Muscle of arm (tissue), 14 donors: ENCODE data around the gene ADGRL3. TPM values are rescaled to one million over a fixed set of nuclear protein-coding genes. Genes with fewer than 3 reads are reported as not detected.

ENCODE experiments used
- DNase-seq: peaks from one replicate; pipeline ENCODE4 v3.0.0-alpha.2; 2013
- long read RNA-seq, 11 donors: transcript quantifications; one replicate each; lab custom pipeline, GENCODE V29; 2026
- polyA plus RNA-seq, 12 donors: library from polyadenylated mRNA; unstranded; fragments of 120-200 nt; gene quantifications; one replicate each; pipeline ENCODE4 v1.2.1, GENCODE V29; 2013; ENCODE audit not compliant: insufficient read length in 12 of 12

Gene ADGRL3
- 10 to 100 TPM in 11 of 12 donors, not detected in 1; 20.7 to 34.2 (median 24.4) TPM for polyA plus RNA-seq
- long read RNA-seq, donor 1 = 0 reads
- long read RNA-seq, donor 2, partial matches to known transcripts = 26 of 26 reads
- long read RNA-seq, donor 2, other reads (novel, unspliced or antisense) = 0 of 26 reads
- long read RNA-seq, donor 3 = 0 reads
- long read RNA-seq, donor 4 = 0 reads
- long read RNA-seq, donor 5, partial matches to known transcripts = 15 of 15 reads
- long read RNA-seq, donor 5, other reads (novel, unspliced or antisense) = 0 of 15 reads
- long read RNA-seq, donor 6 = 0 reads
- long read RNA-seq, donor 7 = 0 reads
- long read RNA-seq, donor 8 = 0 reads
- long read RNA-seq, donor 9 = 0 reads
- long read RNA-seq, donor 10 = 0 reads
- long read RNA-seq, donor 11, full-length matches to known transcripts = 1 of 1 reads
- long read RNA-seq, donor 11, partial matches to known transcripts = 0 of 1 reads
- long read RNA-seq, donor 11, other reads (novel, unspliced or antisense) = 0 of 1 reads

DNA sequence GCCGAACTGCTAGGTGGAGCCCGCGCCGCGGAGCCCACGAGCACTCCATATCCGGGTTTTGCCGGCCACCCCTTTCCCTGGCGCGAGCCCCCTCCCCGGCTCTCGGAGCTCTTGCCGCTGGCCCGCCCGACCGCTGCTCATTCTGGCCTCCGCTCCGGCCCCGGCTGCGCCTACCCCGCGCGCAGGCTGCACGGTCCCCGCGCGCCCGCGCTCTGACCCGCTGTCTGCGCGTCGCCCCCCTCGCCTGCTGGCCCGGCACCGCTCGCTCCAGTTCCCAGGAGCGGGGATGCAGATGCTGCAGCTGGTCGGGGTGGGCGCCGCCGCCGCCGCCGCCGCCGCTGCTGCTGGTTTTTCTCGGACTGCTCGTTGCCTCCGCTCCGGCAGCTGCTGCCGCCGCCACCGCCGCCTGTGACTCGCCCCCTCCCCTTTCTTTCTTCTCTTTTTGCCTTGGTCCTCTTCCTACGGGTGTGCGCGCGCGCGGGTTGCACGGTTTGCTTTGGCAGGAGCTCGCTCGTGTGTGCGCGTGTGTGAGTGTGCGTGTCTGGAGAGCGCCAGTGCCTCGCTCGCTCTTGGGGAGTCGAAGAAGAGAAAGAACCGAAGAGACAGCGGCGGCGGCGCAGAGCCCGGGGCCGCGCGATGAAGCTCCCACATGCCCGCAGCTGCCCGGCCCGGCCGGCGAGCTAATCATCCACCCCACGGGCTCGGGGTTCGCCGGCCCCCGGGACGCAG, at the start of gene ADGRL3:
TSS of gene ADGRL3 (plus strand) at position 140 of the 729 bp plus-strand sequence.
- peak; percentile 83 for DNase-seq

- no peak for DNase-seq
These were observed 47.7 kb upstream of the ADGRL3 start for GRCh38 chr4:61152433-61152832.

GRCh38 chr4:61160478-61160877, 39.6 kb upstream of the ADGRL3 start:
- no peak for DNase-seq

GRCh38 chr4:61162116-61162515, 38.0 kb upstream of the ADGRL3 start:
- DNase-seq = no peak

GRCh38 chr4:61173799-61174198, 26.3 kb upstream of the ADGRL3 start:
- DNase-seq = no peak

DNA sequence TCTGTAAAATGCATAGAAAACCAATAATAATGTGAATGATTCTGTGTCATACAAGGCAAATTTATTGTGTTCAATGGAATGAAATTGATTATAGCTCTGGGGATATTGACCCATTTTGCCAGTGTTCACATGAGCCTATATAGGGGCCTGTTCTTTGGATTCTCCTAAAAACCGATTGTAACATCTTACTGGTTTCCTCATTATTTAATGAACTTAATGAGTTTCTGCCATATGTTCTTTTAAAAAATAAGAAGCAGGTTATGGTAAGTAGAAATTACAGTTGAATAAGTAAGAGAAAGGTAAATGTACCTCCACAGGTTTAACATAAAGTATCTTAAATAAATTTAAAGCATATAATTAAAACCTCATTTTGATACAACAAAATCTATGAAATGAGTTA, 24.6 kb upstream of the ADGRL3 start:
- no peak for DNase-seq

GRCh38 chr4:61177367-61177766, 22.8 kb upstream of the ADGRL3 start:
- no peak for DNase-seq

GRCh38 chr4:61180405-61180804, 19.7 kb upstream of the ADGRL3 start:
- no peak for DNase-seq

DNA sequence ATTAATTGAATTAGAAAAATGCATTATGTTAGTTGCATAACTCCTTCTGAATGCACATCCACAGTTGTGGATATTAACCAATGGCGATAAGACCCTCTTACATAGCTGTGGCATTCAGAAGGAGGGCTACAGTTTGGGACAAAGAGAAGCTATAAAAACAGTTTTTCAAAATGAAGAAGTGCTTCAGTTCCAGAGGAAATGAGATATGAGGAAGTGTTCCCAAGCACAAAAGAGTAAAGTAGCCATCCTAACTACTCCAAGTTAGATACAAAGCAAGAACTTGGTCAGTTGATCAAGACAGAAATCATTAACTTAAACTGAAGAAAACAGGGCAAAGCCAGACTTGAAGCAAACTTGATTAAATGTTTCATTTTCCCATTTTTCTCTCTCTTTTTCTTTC, 17.2 kb upstream of the ADGRL3 start:
- no peak for DNase-seq

- no peak for DNase-seq
These were observed 14.8 kb upstream of the ADGRL3 start for GRCh38 chr4:61185288-61185687.

DNA sequence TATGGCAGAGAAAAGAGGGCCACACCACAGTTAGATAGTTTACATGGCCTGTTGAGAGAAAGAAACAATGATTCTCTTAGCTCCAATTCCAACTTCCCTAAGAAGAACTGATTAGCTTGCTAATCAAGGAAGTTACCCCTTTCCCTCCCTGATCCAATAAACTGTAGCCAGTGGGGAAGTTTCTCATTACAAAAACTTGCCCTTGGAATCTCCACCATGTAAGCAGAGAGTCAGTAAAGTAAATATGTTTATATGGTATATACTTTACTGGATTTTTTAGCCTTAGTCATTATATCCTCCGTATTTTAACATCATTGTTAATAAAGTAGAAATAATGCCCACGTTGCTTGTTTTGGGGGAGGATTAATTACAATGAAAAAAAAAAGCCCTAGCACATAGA, 7.7 kb upstream of the ADGRL3 start:
- no peak for DNase-seq

GRCh38 chr4:61193863-61194262, 6.3 kb upstream of the ADGRL3 start:
- DNase-seq = no peak

DNA sequence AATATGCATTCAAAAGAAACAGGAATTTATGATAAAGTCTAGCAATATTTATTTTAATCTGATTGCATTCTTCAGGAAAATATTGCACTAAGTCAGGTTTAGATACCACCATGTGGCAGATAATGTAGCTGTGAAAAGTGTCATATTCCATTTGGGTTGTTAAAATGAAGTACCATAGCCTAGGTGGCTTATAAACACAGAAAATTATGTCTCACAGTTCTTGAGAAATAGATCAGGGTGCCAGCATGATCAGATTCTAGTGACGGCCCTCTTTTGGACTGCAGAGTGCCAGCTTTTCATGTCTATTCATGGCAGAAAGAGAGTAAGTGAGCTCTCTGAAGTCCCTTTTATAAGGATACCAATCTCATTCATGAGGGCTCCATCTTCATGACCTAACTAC, 5.6 kb upstream of the ADGRL3 start:
- DNase-seq = no peak

- DNase-seq = no peak
These were observed 5.0 kb upstream of the ADGRL3 start for GRCh38 chr4:61195101-61195500.

DNA sequence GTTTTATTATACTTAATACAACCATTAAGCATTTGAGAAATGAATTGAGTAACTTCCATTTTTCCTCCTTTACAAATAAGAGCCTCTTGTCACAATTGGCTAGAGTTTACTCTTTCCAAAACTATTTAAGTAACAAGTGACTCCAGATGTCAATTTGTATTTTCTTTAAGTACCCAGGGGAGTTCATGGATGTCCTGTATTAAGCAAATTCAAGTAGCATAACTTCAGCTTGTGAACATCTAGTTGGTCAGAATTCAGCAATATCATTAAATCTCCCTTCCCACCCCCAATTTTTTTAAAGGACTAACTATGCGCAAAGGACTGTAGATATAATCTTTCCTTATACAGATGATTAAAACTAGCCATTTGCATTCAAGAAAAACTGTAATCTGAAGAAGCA, 1.4 kb upstream of the ADGRL3 start:
- DNase-seq = peak; percentile 60

DNA sequence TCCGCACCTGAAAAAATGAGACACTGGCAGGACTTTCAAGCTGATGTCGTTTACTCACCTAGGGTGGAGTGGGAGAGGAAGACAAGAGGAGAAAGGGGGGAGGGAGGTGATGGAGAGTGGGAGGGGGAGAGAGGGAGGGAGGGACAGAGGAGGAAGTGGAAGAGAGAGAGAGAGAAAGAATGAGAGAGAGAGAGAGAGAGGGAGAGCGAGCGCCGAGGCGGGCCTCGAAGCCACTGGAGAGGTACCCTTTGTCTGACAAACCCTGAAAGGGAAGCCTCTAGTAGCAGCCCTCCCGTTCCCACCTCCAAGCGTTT, 296 bp upstream of the ADGRL3 start:
- DNase-seq = no peak

DNA sequence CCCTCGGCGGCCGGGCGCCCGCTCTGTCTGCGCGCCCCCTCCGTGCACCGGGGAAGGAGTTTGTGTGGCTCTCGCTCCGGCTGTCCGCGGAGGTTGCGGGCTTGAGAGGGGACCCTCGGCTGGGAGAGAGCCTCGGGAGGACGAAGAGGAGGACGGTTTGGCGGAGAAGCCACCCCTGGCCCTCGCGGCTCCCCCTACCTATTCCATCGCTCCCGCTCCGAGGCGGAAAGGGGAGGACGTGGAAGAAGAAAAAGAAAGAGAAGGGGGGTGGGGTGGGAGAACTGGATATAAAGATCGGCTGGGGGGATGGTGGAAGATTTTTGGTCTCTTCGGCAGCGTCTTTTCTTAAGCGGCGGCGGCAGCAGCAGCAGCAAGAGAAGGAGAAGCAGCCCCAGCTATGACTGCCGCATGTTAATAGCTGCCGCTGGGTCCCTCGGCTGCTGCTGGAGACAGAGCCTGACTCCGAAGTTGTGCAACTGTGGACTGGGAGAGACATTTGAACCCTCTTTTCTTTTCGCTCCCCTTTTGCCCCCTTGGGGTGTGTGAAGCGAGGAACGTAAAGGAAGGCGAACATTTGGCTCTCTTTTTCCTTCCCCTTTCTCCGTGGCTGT, 895 bp downstream of the ADGRL3 start:
- peak; percentile 67 for DNase-seq

GRCh38 chr4:61201561-61201960, 1.4 kb downstream of the ADGRL3 start:
- no peak for DNase-seq

DNA sequence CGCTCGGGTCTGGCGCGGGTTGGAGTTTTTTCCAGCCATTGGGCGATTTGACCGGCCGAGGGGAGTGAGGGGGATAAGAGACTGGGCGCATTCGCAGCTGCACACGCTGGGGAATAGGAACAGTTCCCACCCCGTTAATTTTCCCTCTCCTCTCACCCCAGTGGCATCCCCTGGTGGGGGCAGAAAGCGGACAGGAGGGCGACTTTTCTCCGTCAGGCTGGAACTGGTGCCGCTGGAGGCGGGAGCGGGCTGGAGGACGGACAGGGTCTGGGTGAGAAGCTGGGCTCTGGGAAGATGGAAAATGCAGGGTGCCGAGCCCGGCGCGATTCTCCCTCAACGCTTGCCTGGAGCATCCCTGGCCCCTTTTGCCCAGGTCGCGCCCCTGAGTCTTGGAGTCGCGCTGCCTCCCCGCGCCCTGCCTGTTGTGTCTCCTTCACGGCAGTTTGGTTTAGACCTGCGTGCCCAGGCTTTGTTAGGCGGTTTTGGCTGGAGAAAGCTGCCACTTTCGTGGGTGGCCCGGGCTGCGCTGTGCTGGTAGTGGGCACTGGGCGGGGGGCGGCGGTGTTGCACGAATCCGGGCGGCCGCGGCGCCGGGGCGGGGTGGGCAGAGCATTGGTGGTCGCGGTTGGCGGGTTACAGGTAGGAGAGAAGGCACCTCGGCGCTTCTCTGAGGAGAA, 2.0 kb downstream of the ADGRL3 start:
- peak; percentile 43 for DNase-seq

DNA sequence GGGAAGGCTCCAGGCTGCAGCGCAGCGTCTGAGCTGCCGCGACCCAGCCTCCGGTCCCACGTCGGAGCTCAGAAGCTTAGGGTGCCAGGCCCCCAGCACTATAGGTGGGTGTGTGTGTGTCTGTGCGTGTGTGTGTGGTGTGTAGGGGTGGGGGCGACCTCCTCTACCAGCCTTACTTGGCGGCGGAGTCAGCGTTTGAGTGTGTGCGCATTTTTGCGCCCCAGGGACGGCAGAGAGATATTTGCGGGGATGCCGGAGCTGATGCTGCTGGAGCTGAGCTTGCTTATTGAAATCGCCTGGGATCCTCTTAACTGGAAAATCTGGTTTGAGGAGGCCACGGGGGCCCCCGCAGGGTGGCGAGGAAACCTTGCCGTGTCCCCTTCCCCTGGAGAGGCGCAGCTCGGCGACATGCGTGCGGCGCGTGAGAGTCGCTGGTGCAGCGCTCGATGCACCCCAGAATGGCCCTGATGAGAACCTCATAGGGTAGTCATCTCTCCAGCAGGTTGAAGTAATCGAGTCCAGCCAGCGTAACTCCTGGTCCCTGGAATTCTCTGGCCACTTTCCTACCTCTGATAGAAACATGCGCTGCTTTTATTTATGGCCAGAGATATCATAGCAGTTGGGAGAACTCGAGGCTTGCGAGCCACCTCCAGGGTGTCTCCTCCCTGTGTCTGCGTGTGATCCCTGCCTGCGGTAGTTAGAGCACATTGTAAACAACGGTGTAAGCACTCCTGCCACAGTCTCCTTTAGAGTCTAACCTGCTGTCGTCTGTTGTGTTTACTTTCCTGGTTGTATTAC, 2.7 kb downstream of the ADGRL3 start:
- DNase-seq = peak; percentile 54

DNA sequence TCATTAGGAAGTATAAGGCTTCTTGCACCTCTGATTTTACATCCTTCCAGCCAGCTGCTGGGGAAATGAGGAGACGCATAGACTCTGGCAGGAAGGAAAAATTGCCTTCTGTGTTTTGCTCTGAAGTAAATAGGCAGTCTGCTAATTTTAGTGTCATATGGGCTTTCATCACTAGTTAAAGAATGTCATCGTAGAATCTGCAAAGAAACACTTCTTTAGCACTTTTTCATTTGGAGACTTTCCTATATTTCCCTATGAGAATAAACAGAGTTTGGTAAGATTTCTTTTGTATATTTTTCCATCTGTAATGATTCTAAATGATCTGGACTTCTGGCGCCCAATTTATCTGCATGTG, 3.3 kb downstream of the ADGRL3 start:
- no peak for DNase-seq
